ENCODE data around the gene RAB37.

The RAB37 gene

GRCh38 chr17:74736513-74737298, at the start of gene RAB37:
TSS of gene RAB37 (plus strand) at chr17:74737256. CDS start at chr17:74737273, 17 bp downstream.
- Histone ChIP-seq H3K27me3 (ENCODE audit: control insufficient read depth, insufficient read depth, low read length) (peaks cover 41% of the 10 kb centered on the region), H3K27ac (ENCODE audit: low read depth, low read length) (no peak within 1 kb of the TSS), H3K4me1 (ENCODE audit: control insufficient read depth, insufficient read depth, low read length) (peaks cover 14% of the 10 kb centered on the region), H3K4me3 (ENCODE audit: low read depth, low read length) (peak within 1 kb of the TSS; percentile 77), H3K36me3 (ENCODE audit: control insufficient read depth, insufficient read depth, low read length) (no peaks in the 10 kb centered on the region), H3K9me3 (ENCODE audit: control insufficient read depth, insufficient read depth, low read depth, low read length) (no peaks in the 10 kb centered on the region), H3K9ac (ENCODE audit: low read length) (no peak within 1 kb of the TSS)

GRCh38 chr17:74687886-74688285, 49.2 kb upstream of the RAB37 start:
- H3K9ac ChIP-seq (ENCODE audit: low read length) = no peak overlapping the region

GRCh38 chr17:74690409-74690825, 46.6 kb upstream of the RAB37 start:
- no peaks in the 10 kb centered on the region for H3K36me3 ChIP-seq (ENCODE audit: control insufficient read depth, insufficient read depth, low read length)
- H3K27me3 ChIP-seq (ENCODE audit: control insufficient read depth, insufficient read depth, low read length) = peaks cover 39% of the 10 kb centered on the region; the same call in 1 of the 2 replicates
- no peak overlapping the region for H3K4me3 ChIP-seq (ENCODE audit: low read depth, low read length)
- no peak overlapping the region for H3K27ac ChIP-seq (ENCODE audit: low read depth, low read length)
- H3K4me1 ChIP-seq (ENCODE audit: control insufficient read depth, insufficient read depth, low read length) = no peaks in the 10 kb centered on the region
- no peaks in the 10 kb centered on the region for H3K9me3 ChIP-seq (ENCODE audit: control insufficient read depth, insufficient read depth, low read depth, low read length)
- H3K9ac ChIP-seq (ENCODE audit: low read length) = no peak overlapping the region

More at GRCh38 chr17:74687886-74688285, 49.2 kb upstream of the RAB37 start:
- Histone ChIP-seq H3K9me3 (ENCODE audit: control insufficient read depth, insufficient read depth, low read depth, low read length) (no peaks in the 10 kb centered on the region), H3K36me3 (ENCODE audit: control insufficient read depth, insufficient read depth, low read length) (no peaks in the 10 kb centered on the region), H3K27ac (ENCODE audit: low read depth, low read length) (no peak overlapping the region), H3K4me3 (ENCODE audit: low read depth, low read length) (no peak overlapping the region), H3K27me3 (ENCODE audit: control insufficient read depth, insufficient read depth, low read length) (peaks cover 36% of the 10 kb centered on the region; the same call in 1 of the 2 replicates), H3K4me1 (ENCODE audit: control insufficient read depth, insufficient read depth, low read length) (no peaks in the 10 kb centered on the region)

GRCh38 chr17:74691151-74691550, 45.9 kb upstream of the RAB37 start:
- Histone ChIP-seq H3K27ac (ENCODE audit: low read depth, low read length) (no peak overlapping the region), H3K36me3 (ENCODE audit: control insufficient read depth, insufficient read depth, low read length) (no peaks in the 10 kb centered on the region), H3K27me3 (ENCODE audit: control insufficient read depth, insufficient read depth, low read length) (peaks cover 39% of the 10 kb centered on the region; the same call in 1 of the 2 replicates), H3K4me1 (ENCODE audit: control insufficient read depth, insufficient read depth, low read length) (no peaks in the 10 kb centered on the region), H3K4me3 (ENCODE audit: low read depth, low read length) (no peak overlapping the region), H3K9ac (ENCODE audit: low read length) (no peak overlapping the region), H3K9me3 (ENCODE audit: control insufficient read depth, insufficient read depth, low read depth, low read length) (no peaks in the 10 kb centered on the region)

- Histone ChIP-seq H3K27ac (ENCODE audit: low read depth, low read length) (no peak overlapping the region), H3K27me3 (ENCODE audit: control insufficient read depth, insufficient read depth, low read length) (peaks cover 50% of the 10 kb centered on the region; the same call in 1 of the 2 replicates), H3K4me3 (ENCODE audit: low read depth, low read length) (no peak overlapping the region), H3K4me1 (ENCODE audit: control insufficient read depth, insufficient read depth, low read length) (no peaks in the 10 kb centered on the region), H3K9me3 (ENCODE audit: control insufficient read depth, insufficient read depth, low read depth, low read length) (no peaks in the 10 kb centered on the region), H3K36me3 (ENCODE audit: control insufficient read depth, insufficient read depth, low read length) (no peaks in the 10 kb centered on the region), H3K9ac (ENCODE audit: low read length) (no peak overlapping the region)
Observed at GRCh38 chr17:74694081-74694480, 43.0 kb upstream of the RAB37 start.

GRCh38 chr17:74695629-74696028, 41.4 kb upstream of the RAB37 start:
- Histone ChIP-seq H3K27ac (ENCODE audit: low read depth, low read length) (no peak overlapping the region), H3K4me1 (ENCODE audit: control insufficient read depth, insufficient read depth, low read length) (no peaks in the 10 kb centered on the region), H3K4me3 (ENCODE audit: low read depth, low read length) (no peak overlapping the region), H3K27me3 (ENCODE audit: control insufficient read depth, insufficient read depth, low read length) (peaks cover 42% of the 10 kb centered on the region; the same call in 1 of the 2 replicates), H3K9me3 (ENCODE audit: control insufficient read depth, insufficient read depth, low read depth, low read length) (no peaks in the 10 kb centered on the region), H3K9ac (ENCODE audit: low read length) (no peak overlapping the region), H3K36me3 (ENCODE audit: control insufficient read depth, insufficient read depth, low read length) (no peaks in the 10 kb centered on the region)

GRCh38 chr17:74697515-74697914, 39.5 kb upstream of the RAB37 start:
- Histone ChIP-seq H3K9ac (ENCODE audit: low read length) (no peak overlapping the region), H3K9me3 (ENCODE audit: control insufficient read depth, insufficient read depth, low read depth, low read length) (no peaks in the 10 kb centered on the region), H3K4me3 (ENCODE audit: low read depth, low read length) (no peak overlapping the region), H3K36me3 (ENCODE audit: control insufficient read depth, insufficient read depth, low read length) (no peaks in the 10 kb centered on the region), H3K4me1 (ENCODE audit: control insufficient read depth, insufficient read depth, low read length) (no peaks in the 10 kb centered on the region), H3K27me3 (ENCODE audit: control insufficient read depth, insufficient read depth, low read length) (peaks cover 38% of the 10 kb centered on the region; the same call in 1 of the 2 replicates), H3K27ac (ENCODE audit: low read depth, low read length) (no peak overlapping the region)

- Histone ChIP-seq H3K9me3 (ENCODE audit: control insufficient read depth, insufficient read depth, low read depth, low read length) (no peaks in the 10 kb centered on the region), H3K27ac (ENCODE audit: low read depth, low read length) (no peak overlapping the region), H3K36me3 (ENCODE audit: control insufficient read depth, insufficient read depth, low read length) (no peaks in the 10 kb centered on the region), H3K9ac (ENCODE audit: low read length) (no peak overlapping the region), H3K4me3 (ENCODE audit: low read depth, low read length) (no peak overlapping the region), H3K4me1 (ENCODE audit: control insufficient read depth, insufficient read depth, low read length) (no peaks in the 10 kb centered on the region), H3K27me3 (ENCODE audit: control insufficient read depth, insufficient read depth, low read length) (peaks cover 39% of the 10 kb centered on the region; the same call in 1 of the 2 replicates)
Observed at GRCh38 chr17:74698069-74698468, 39.0 kb upstream of the RAB37 start.

GRCh38 chr17:74699236-74699635, 37.8 kb upstream of the RAB37 start:
- H3K27me3 ChIP-seq (ENCODE audit: control insufficient read depth, insufficient read depth, low read length) = peaks cover 48% of the 10 kb centered on the region; the same call in 1 of the 2 replicates
- no peaks in the 10 kb centered on the region for H3K4me1 ChIP-seq (ENCODE audit: control insufficient read depth, insufficient read depth, low read length)
- H3K27ac ChIP-seq (ENCODE audit: low read depth, low read length) = no peak overlapping the region
- no peaks in the 10 kb centered on the region for H3K36me3 ChIP-seq (ENCODE audit: control insufficient read depth, insufficient read depth, low read length)
- no peaks in the 10 kb centered on the region for H3K9me3 ChIP-seq (ENCODE audit: control insufficient read depth, insufficient read depth, low read depth, low read length)
- H3K4me3 ChIP-seq (ENCODE audit: low read depth, low read length) = no peak overlapping the region
- H3K9ac ChIP-seq (ENCODE audit: low read length) = no peak overlapping the region

- H3K4me3 ChIP-seq (ENCODE audit: low read depth, low read length) = no peak overlapping the region
- no peaks in the 10 kb centered on the region for H3K9me3 ChIP-seq (ENCODE audit: control insufficient read depth, insufficient read depth, low read depth, low read length)
- H3K27me3 ChIP-seq (ENCODE audit: control insufficient read depth, insufficient read depth, low read length) = peaks cover 35% of the 10 kb centered on the region; the same call in 1 of the 2 replicates
- H3K4me1 ChIP-seq (ENCODE audit: control insufficient read depth, insufficient read depth, low read length) = no peaks in the 10 kb centered on the region
- no peak overlapping the region for H3K9ac ChIP-seq (ENCODE audit: low read length)
- no peak overlapping the region for H3K27ac ChIP-seq (ENCODE audit: low read depth, low read length)
- no peaks in the 10 kb centered on the region for H3K36me3 ChIP-seq (ENCODE audit: control insufficient read depth, insufficient read depth, low read length)
Observed at GRCh38 chr17:74702116-74702871, 34.8 kb upstream of the RAB37 start.

- H3K9ac ChIP-seq (ENCODE audit: low read length) = no peak overlapping the region
- no peaks in the 10 kb centered on the region for H3K4me1 ChIP-seq (ENCODE audit: control insufficient read depth, insufficient read depth, low read length)
- H3K27ac ChIP-seq (ENCODE audit: low read depth, low read length) = no peak overlapping the region
- no peak overlapping the region for H3K4me3 ChIP-seq (ENCODE audit: low read depth, low read length)
- no peaks in the 10 kb centered on the region for H3K9me3 ChIP-seq (ENCODE audit: control insufficient read depth, insufficient read depth, low read depth, low read length)
- no peaks in the 10 kb centered on the region for H3K36me3 ChIP-seq (ENCODE audit: control insufficient read depth, insufficient read depth, low read length)
- peaks cover 29% of the 10 kb centered on the region; the same call in 1 of the 2 replicates for H3K27me3 ChIP-seq (ENCODE audit: control insufficient read depth, insufficient read depth, low read length)
Observed at GRCh38 chr17:74703311-74703710, 33.7 kb upstream of the RAB37 start.

Data from HUES6 (cell line).